ENCODE results near the gene CINP. TPM values are rescaled to one million over a fixed set of nuclear protein-coding genes. Genes with fewer than 3 reads are reported as not detected.
"Not testable (repeated sequence)": the region's sequence is repeated elsewhere in the genome, so short reads cannot be mapped to it uniquely, and the experiment has no call there.

The CINP gene
- total and polyA plus RNA-seq, 9 donors: 14.6 to 59.9 (median 26.6) TPM

DNA sequence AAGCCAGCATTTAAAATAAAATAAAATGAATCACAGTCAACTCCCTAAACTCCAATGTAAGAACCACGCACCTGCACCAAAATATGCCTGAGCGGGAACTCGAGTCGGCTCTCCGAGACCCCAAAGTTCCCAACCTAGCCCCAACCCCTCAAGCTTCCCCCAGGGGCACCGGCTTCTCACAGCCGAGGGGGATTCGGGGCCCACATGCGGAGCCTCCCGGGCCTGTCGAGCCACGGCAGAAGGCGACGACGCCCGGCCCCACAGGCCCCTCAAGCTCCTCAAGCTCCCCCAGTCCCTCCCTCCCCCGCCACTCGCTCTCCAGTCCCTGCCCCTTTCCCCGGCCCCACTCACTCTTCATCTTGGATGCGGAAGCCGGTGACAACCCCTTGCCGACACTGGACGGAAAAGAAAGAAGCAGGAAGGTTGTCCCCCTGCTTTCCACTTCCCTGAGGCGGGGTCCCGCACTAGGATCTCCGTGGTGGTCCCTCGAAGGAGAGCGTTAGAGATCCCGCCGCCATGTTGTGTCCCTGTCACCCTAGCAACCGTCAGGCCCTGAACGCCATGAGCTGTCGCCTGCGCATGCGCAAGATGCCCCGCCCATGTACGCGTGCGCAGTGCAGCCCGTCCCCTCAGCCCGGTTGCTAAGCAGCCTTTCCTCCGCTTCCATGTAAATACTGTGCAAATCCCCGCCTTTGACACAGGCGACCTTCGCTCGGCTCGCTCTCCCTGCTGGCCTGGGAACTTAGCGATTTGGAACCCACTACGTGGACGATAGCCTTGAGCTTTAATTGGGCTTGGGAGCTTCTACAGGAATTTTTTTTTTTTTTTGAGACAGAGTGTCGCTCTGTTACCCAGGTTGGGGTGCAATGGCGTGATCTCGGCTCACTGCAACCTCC is 57.8 kb downstream of the CINP start, which contains the start of gene MOK:
Gene MOK (minus strand): TSS at position 554 of the 896 bp plus-strand sequence. CDS start 196 bp downstream, at position 358.
- Histone ChIP-seq H3K27ac (no peak within 1 kb of the TSS), H3K36me3 (no peaks in the 10 kb centered on the region), H3K27me3 (no peaks in the 10 kb centered on the region), H3K9me3 (no peaks in the 10 kb centered on the region), H3K4me3 (peak within 1 kb of the TSS; percentile 83), H3K4me1 (ENCODE audit: insufficient read depth) (no peaks in the 10 kb centered on the region)
- intact Hi-C loops (cut with DNase I): no loop called here
- DNase-seq: peak; percentile 94 to 98 (median 98)
- TF ChIP-seq EP300 (IDR thresholded peaks at IDR 0.05) (no peak), POLR2A (IDR thresholded peaks at IDR 0.05) (peak; percentile 63)
- TF ChIP-seq, protein P1, sequence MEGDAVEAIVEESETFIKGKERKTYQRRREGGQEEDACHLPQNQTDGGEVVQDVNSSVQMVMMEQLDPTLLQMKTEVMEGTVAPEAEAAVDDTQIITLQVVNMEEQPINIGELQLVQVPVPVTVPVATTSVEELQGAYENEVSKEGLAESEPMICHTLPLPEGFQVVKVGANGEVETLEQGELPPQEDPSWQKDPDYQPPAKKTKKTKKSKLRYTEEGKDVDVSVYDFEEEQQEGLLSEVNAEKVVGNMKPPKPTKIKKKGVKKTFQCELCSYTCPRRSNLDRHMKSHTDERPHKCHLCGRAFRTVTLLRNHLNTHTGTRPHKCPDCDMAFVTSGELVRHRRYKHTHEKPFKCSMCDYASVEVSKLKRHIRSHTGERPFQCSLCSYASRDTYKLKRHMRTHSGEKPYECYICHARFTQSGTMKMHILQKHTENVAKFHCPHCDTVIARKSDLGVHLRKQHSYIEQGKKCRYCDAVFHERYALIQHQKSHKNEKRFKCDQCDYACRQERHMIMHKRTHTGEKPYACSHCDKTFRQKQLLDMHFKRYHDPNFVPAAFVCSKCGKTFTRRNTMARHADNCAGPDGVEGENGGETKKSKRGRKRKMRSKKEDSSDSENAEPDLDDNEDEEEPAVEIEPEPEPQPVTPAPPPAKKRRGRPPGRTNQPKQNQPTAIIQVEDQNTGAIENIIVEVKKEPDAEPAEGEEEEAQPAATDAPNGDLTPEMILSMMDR (IDR thresholded peaks at IDR 0.05): no peak
- 0 to 1% (median 1%) methylated on average over 50 to 53 of the region's 53 CpGs for WGBS, 3 donors

DNA sequence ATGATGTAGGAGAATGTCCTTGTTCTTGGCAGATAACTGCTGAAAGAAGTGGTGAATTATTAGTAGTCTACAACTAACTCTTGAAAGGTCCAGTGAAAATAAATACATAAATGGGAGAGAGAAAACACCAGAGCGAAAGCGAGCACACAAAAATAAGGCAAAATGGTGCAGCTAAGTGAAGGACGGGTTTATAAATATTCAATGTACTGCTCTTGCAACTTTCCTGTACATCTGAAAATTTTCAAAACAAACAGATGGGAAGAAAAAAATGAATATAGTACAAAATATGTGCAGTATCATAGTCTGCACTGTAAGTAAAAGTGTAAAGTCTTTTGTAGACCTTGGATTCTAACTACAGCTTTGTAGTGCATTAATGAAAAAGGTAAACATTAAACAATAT is 59.0 kb downstream of the CINP start:
- Histone ChIP-seq H3K9me3 (no peaks in the 10 kb centered on the region), H3K4me3 (no peak overlapping the region), H3K4me1 (ENCODE audit: insufficient read depth) (no peaks in the 10 kb centered on the region), H3K36me3 (no peaks in the 10 kb centered on the region), H3K27me3 (no peaks in the 10 kb centered on the region), H3K27ac (no peak overlapping the region)
- TF ChIP-seq POLR2A (IDR thresholded peaks at IDR 0.05) (no peak), EP300 (IDR thresholded peaks at IDR 0.05) (no peak)
- TF ChIP-seq, protein P1 (IDR thresholded peaks at IDR 0.05): no peak
- intact Hi-C loops (cut with DNase I): no loop called here
- no peak for DNase-seq
- 88 to 93% (median 89%) methylated on average over 3 of the region's 3 CpGs for WGBS, 3 donors

DNA sequence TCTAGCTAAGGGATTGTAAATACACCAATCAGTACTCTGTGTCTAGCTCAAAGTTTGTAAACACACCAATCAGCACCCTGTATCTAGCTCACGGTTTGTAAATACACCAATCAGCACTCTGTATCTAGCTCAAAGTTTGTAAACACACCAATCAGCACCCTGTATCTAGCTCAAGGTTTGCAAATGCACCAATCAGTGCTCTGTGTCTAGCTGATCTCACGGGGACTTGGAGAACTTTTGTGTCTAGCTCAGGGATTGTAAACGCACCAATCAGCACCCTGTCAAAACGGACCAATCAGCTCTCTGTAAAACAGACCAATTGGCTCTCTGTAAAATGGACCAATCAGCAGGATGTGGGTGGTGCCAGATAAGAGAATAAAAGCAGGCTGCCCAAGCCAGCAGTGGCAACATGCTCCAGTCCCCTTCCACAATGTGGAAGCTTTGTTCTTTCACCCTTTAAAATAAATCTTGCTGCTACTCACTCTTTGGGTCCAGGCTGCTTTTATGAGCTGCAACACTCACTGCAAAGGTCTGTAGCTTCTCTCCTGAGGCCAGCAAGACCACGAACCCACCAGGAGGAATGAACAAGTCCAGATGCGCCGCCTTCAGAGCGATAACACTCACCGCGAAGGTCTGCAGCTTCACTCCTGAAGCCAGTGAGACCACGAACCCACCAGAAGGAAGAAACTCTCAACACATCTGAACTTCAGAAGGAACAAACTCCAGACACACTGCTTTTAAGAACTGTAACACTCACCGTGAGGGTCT is 64.2 kb downstream of the CINP start:
- H3K9me3 ChIP-seq; H3K27me3 ChIP-seq; H3K27ac ChIP-seq; DNase-seq; H3K4me3 ChIP-seq; H3K4me1 ChIP-seq (ENCODE audit: insufficient read depth); intact Hi-C loops (cut with DNase I); H3K36me3 ChIP-seq: not testable (repeated sequence)
- 94 to 96% (median 94%) methylated on average over 12 of the region's 12 CpGs for WGBS, 3 donors

Other genes starting within 250 kb of the CINP start
- 10 to 100 TPM; 15.5 to 42.2 (median 36.4) TPM for gene WDR20, start 223.0 kb downstream of the CINP start, total RNA-seq
- gene WDR20, start 223.0 kb downstream of the CINP start, polyA plus RNA-seq: 10 to 100 TPM; 13.4 to 19.5 TPM
- gene MOK, start 57.7 kb downstream of the CINP start, total RNA-seq: 10 to 100 TPM; 21.8 to 51.1 (median 24.0) TPM
- 10 to 100 TPM; 20.0 to 23.8 TPM for gene MOK, start 57.7 kb downstream of the CINP start, polyA plus RNA-seq
- 10 to 100 TPM in 6 of 7 donors, 1 to 10 TPM in 1; 9.8 to 14.9 (median 12.6) TPM for gene ZNF839, start 43.1 kb downstream of the CINP start, total RNA-seq
- gene ZNF839, start 43.1 kb downstream of the CINP start, polyA plus RNA-seq: 10 to 100 TPM in 1 of 2 donors, 1 to 10 TPM in 1; 6.4 to 11.2 TPM
- gene TECPR2, start 51 bp upstream of the CINP start, total RNA-seq: 10 to 100 TPM; 13.6 to 29.3 (median 26.1) TPM
- gene TECPR2, start 51 bp upstream of the CINP start, polyA plus RNA-seq: 10 to 100 TPM in 1 of 2 donors, 1 to 10 TPM in 1; 8.6 to 12.7 TPM
- gene ANKRD9, start 146.9 kb upstream of the CINP start, total RNA-seq: 10 to 100 TPM; 13.7 to 48.1 (median 20.9) TPM
- 1 to 10 TPM; 2.2 to 6.7 TPM for gene ANKRD9, start 146.9 kb upstream of the CINP start, polyA plus RNA-seq
- 10 to 100 TPM in 6 of 7 donors, 1 to 10 TPM in 1; 8.1 to 22.3 (median 18.6) TPM for gene RCOR1, start 229.8 kb upstream of the CINP start, total RNA-seq
- 10 to 100 TPM in 1 of 2 donors, 1 to 10 TPM in 1; 7.2 to 17.2 TPM for gene RCOR1, start 229.8 kb upstream of the CINP start, polyA plus RNA-seq